ENCODE results near the gene MYO1C.
"Not testable (repeated sequence)": the region's sequence is repeated elsewhere in the genome, so short reads cannot be mapped to it uniquely, and the experiment has no call there.

The MYO1C gene

DNA sequence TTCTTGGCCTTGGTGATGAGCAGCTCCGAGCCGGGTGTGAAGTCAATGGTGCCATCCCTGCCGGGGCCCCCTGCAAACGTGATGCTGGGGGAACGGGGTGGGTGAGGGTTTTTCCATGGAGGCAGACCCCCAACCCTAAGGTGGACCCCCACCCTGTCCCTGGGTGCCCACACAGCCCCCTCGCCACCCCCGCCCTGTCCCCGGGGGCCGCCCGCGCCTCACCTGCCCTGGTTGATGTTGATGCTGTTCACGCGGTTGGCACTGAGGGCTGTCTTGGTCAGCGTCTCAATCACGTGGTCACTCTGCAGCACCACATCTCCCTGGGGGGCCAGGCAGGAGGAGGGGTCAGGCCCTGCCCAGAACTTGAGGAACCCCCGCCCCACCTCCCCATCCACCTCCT lies 25.2 kb downstream of the MYO1C start:
- DNase-seq = no peak

GRCh38 chr17:1464186-1464585 lies 28.3 kb downstream of the MYO1C start:
- DNase-seq = no peak

DNA sequence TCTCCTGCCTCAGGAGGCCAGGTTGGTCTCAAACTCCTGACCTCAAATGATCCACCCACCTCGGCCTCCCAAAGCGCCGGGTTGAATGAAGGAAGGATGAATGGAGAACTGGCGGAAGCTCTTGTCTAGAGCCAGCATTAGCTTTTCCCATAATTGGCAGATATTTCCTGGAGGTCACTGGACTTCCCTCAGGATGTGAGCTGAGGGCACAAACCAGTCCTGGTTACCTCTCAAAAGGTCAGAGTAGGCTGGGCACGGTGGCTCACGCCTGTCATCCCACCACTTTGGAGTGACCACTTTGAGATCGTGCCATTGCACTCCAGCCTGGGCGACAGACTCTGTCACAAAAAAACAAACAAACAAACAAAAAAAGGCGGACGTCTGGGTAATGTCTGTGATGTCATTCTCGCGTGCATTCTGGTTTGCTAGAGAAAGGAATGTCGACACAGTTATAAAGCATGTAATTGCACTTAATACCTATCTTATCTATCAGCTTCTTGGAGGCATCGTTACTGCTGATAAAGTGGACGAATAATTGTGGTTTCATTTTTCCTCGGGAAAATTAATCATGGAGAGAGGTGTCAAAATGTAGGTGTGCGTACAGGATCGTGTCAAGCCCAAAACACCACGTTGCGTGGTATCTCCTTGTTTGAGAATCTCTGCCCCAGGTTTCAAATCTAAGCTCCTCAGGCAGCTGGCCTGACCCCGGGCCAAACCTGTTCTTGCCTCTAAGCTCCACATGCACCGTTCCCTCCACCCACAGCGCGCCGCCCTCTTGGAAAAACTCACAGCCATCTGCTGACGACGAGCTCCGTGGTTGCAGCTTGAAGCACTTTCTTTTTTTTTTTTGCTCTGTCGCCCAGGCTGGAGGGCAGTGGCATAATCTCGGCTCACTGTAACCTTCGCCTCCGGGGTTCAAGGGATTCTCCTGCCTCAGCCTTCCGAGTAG lies 30.0 kb downstream of the MYO1C start:
- no peak for DNase-seq

- DNase-seq = no peak
Measured at GRCh38 chr17:1461198-1461944, 31.1 kb downstream of the MYO1C start.

GRCh38 chr17:1460233-1460632 lies 32.3 kb downstream of the MYO1C start:
- peak in 4 of 56 donors; percentile 13 to 38 (median 16) for DNase-seq

GRCh38 chr17:1455797-1456599 lies 36.5 kb downstream of the MYO1C start, which contains the start of gene CRK:
Gene CRK (minus strand): TSS chr17:1456232. CDS start chr17:1456117, 115 bp downstream.
- DNase-seq = peak; percentile 67 to 99 (median 94)

DNA sequence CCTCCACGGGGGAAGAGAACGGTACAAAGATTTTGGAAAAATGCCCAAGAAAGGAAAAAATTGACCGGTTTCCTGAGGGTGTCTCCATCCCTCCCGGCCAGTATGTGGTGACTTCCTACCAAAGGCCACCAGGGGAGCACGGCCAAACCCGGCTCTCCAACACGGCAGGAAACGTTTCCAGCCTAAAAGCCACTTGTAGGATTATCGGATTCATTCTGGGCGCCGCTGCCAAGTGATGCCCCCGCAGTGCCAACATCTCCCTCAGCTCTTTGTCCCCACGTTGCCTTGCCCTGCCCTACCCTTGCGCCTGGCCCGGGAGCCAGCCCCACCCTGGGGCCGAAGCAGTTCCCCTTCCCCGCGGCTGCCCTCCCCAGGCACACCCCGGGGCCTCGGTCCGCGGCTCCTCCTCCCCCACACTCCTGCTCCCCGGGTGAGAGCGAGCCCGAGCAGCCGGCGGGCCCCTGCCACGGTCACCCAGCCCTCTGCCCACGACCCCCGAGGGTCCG lies 37.1 kb downstream of the MYO1C start:
- peak in 22 of 56 donors; percentile 12 to 62 (median 36) for DNase-seq

DNA sequence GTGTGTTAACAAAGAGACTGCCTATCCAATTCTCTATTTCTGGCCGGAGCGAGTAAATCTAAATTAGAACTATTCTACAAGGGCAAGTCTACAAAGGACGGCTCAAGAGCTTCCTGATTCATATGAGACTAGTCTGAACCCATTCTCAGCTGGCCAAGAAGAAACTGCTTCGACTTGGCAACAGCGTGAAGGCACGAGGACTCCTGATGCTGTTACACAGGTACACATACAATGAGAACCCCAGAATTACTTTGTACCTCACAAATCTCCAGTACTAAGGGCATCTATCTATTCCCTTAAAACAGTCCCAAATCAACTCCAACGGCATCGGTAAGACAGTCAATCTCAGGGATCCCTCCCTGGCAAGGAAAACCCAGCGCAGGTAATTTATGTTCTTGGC lies 37.9 kb downstream of the MYO1C start:
- DNase-seq = no peak

DNA sequence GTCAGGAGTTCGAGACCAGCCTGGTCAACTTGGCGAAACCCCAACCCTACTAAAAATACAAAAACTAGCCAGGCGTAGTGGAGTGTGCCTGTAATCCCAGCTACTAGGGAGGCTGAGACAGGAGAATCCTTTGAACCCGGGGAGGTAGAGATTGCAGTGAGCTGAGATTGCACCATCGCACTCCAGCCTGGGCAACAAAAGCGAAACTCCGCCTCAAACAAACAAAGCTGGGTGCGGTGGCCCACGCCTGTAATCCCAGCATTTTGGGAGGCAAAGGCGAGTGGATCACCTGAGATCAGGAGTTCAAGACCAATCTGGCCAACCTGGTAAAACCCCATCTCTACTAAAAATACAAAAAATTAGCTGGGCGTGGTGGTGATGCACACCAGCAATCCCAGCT lies 38.8 kb downstream of the MYO1C start:
- not testable (repeated sequence) for DNase-seq

- DNase-seq = no peak
Measured at GRCh38 chr17:1452836-1453235, 39.6 kb downstream of the MYO1C start.

DNA sequence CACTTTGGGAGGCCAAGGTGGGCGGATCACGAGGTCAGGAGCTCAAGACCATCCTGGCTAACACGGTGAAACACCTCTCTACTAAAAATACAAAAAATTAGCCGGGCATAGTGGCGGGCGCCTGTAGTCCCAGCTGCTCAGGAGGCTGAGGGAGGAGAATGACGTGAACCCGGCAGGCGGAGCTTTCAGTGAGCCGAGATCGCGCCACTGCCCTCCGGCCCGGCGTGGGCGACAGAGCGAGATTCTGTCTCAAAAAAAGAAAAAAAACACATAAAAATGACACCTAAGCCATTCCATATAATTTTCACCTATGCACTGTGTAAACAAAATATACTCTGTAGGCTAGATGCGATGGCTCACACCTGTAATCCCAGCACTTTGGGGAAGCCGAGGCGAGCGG lies 42.2 kb downstream of the MYO1C start:
- DNase-seq = not testable (repeated sequence)

GRCh38 chr17:1449412-1449967 lies 43.0 kb downstream of the MYO1C start:
- DNase-seq = no peak

GRCh38 chr17:1447052-1447451 lies 45.4 kb downstream of the MYO1C start:
- DNase-seq = no peak

DNA sequence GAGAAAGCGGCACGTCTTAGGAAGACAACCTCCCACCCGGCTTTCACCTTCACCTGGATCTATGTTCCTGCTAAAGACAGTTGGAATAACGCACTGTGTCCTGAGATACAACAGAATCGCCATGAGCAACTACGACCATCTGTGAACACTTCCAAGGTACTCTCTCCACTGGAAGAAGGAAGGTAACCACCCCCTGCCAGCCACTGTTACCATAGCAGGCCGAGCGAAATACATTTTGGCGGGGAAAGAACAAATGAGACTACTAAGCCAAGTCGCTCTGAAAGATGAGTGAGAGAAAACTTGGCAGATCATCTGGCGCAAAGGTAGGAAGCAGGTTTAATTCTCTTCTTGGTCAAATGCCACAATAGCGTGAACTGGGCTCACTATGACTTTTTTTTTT lies 46.3 kb downstream of the MYO1C start:
- DNase-seq = no peak

GRCh38 chr17:1445695-1446094 lies 46.8 kb downstream of the MYO1C start:
- DNase-seq = not testable (repeated sequence)

- not testable (repeated sequence) for DNase-seq
Measured at GRCh38 chr17:1442721-1443120, 49.8 kb downstream of the MYO1C start.

DNA sequence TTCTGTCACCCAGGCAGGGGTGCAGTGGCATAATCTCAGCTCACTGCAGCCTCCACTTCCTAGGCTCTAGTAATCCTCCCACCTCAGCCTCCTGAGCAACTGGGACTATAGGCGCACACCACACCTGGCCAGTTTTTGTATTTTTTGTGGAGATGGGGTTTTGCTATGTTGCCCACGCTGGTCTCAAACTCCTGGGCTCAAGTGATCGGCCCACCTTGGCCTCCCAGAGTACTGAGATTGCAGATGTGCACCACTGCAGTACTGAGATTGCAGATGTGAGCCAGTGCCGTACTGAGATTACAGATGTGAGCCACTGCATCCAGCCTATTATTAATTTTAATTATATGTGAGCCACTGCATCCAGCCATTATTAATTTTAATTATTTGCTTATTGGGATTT lies 50.3 kb downstream of the MYO1C start:
- no peak for DNase-seq

DNA sequence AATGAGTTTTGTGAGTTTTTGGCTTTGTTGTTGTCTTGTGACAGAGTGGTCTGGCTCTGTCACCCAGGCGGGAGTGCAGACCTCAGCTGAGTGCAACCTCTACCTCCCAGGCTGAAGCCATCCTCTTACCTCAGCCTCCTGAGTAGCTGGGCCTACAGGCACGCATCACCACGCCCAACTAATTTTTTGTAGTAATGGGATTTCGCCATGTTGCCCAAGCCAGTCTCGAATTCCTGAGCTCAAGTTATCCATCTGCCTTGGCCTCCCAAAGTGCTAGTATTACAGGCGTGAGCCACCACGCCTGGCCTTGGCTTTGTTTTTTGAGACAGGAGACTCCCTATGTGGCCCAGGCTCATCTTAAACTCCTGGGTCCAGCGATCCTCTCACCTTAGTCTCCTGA lies 51.6 kb downstream of the MYO1C start:
- DNase-seq = no peak

DNA sequence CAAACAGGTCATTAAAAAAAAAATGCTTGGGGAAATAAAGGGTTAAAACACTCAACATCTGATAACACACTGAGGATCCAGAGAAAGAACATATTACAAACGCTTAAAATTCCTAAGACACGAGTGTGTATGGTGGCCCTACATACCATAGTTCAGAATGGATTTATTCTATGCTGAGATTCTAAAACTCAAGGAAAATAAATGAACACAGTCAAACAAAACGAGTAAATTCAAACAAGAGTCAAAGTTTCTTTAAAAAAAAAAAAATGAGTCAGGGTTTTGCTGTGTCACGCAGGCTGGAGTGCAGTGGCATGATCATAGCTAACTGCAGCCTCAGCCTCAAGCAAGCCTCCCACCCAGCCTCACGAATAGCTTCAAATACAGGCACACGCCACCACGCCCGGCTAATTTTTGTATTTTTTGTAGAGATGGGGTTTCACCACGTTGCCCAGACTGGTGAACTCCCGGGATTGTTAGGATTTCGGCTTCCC lies 53.8 kb downstream of the MYO1C start:
- no peak for DNase-seq

GRCh38 chr17:1435326-1435725 lies 57.2 kb downstream of the MYO1C start:
- DNase-seq = no peak

DNA sequence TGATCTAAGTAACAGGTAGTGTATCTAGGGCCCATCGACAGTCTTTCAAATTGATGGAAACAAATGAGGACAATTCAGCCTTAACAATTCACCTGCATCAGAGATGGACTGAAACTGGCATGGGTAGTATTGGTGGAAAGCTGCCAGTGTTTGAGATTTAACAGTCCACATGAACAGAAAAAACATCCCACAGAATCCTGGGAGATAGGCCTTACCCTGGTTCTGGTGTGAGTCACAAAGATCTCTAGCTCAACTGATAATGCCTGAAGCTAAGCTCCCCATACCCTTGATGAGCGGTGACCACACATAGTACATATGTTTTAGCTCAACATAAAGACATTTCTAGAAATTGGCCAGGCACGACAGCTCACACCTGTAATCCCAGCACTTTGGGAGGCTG lies 58.3 kb downstream of the MYO1C start:
- DNase-seq = no peak

Data from amygdala (tissue), 56 donors.